A673 (cell line): ENCODE measurements around the gene CREB5. TPM values are rescaled to one million over a fixed set of nuclear protein-coding genes. Genes with fewer than 3 reads are reported as not detected.

Experiments used
- BruUV-seq: library from RNA; stranded (reverse); fragments of 400-500 nt; replicated peaks from 2 replicates; lab custom pipeline; 2021; lab: Mats Ljungman, UMichigan
- CTCF ChIA-PET: fragments of 300-600 bp; sonication (Branson Sonifier 250); formaldehyde crosslinking; loops from one replicate; lab custom pipeline; 2022; ENCODE audit warnings: antibody characterized with exemption; lab: Charles Lee
- POLR2A ChIA-PET: fragments of 300-600 bp; sonication (Branson Sonifier 250); formaldehyde crosslinking; loops from one replicate; lab custom pipeline; 2022; ENCODE audit warnings: antibody characterized with exemption; ENCODE audit not compliant: low non-redundant PET; lab: Charles Lee
- DNase-seq: peaks from one replicate; pipeline ENCODE4 v3.0.0-alpha.2; 2015; ENCODE audit warnings: low spot score
- H3K27ac ChIP-seq: fragments of 200-600 bp; sonication (generic); 2 replicates; pipeline ENCODE4 v1.5.1; 2016; ENCODE audit warnings: mixed run types, low read depth, mild to moderate bottlenecking, mixed read lengths, antibody characterized with exemption, low read length; ENCODE audit not compliant: poor library complexity, severe bottlenecking
- H3K27me3 ChIP-seq: fragments of 200-600 bp; sonication (generic); replicated peaks from 2 replicates; pipeline ENCODE4 v1.6.1; 2017; ENCODE audit warnings: mixed run types, low read depth, mild to moderate bottlenecking, mixed read lengths, antibody characterized with exemption, low read length; ENCODE audit not compliant: insufficient read depth, poor library complexity
- H3K36me3 ChIP-seq: fragments of 200-600 bp; sonication (generic); 2 replicates; pipeline ENCODE4 v1.6.1; 2016; ENCODE audit warnings: mixed run types, mild to moderate bottlenecking, mixed read lengths, antibody characterized with exemption, low read length; ENCODE audit not compliant: insufficient read depth, poor library complexity, severe bottlenecking
- H3K4me1 ChIP-seq: fragments of 200-600 bp; sonication (generic); 2 replicates; pipeline ENCODE4 v1.6.1; 2017; ENCODE audit warnings: mixed run types, mild to moderate bottlenecking, mixed read lengths, antibody characterized with exemption, low read length; ENCODE audit not compliant: insufficient read depth, poor library complexity, severe bottlenecking
- H3K4me3 ChIP-seq: fragments of 200-600 bp; sonication (generic); 2 replicates; pipeline ENCODE4 v1.5.1; 2016; ENCODE audit warnings: low read depth, mixed run types, mild to moderate bottlenecking, mixed read lengths, low read length; ENCODE audit not compliant: poor library complexity, severe bottlenecking
- H3K9me3 ChIP-seq: fragments of 200-600 bp; sonication (generic); 2 replicates; pipeline ENCODE4 v1.6.1; 2016; ENCODE audit warnings: mixed run types, low read depth, mild to moderate bottlenecking, mixed read lengths, antibody characterized with exemption, low read length; ENCODE audit not compliant: poor library complexity, severe bottlenecking
- EZH2 ChIP-seq: fragments of 200-600 bp; sonication (generic); IDR thresholded peaks from 2 replicates; pipeline ENCODE4 v1.6.1; 2017; ENCODE audit warnings: borderline replicate concordance, low read depth, mild to moderate bottlenecking, mixed read lengths, antibody characterized with exemption, low read length; ENCODE audit not compliant: poor library complexity, severe bottlenecking
- intact Hi-C: fragments of 100-400 bp; cut with micrococcal nuclease; formaldehyde crosslinking; loops from one replicate; pipeline ENCODE4 v1.10.0; 2022; ENCODE audit not compliant: unreplicated experiment
- total RNA-seq: library from RNA; stranded (reverse); gene quantifications from 2 replicates; pipeline ENCODE4 v1.2.3, GENCODE V29; 2021
- TF ChIP-seq, protein P1 (sequence below): fragments of 300-800, 200-600 bp; sonication (generic); conservative IDR thresholded peaks from 2 replicates; pipeline ENCODE4 v1.5.1; 2017; ENCODE audit warnings: low read depth, mild to moderate bottlenecking, antibody characterized with exemption, low read length, moderate library complexity, mixed read lengths

CREB5 gene
- total RNA-seq, 1 experiment from 2014 or later: 10.3 TPM

GRCh38 chr7:28687537-28687936 is 275.2 kb downstream of the CREB5 start:
- no peak for DNase-seq
- BruUV-seq: no TSS peak
- no peaks in the 10 kb centered on the region for H3K27me3 ChIP-seq
- TF ChIP-seq, protein P1, sequence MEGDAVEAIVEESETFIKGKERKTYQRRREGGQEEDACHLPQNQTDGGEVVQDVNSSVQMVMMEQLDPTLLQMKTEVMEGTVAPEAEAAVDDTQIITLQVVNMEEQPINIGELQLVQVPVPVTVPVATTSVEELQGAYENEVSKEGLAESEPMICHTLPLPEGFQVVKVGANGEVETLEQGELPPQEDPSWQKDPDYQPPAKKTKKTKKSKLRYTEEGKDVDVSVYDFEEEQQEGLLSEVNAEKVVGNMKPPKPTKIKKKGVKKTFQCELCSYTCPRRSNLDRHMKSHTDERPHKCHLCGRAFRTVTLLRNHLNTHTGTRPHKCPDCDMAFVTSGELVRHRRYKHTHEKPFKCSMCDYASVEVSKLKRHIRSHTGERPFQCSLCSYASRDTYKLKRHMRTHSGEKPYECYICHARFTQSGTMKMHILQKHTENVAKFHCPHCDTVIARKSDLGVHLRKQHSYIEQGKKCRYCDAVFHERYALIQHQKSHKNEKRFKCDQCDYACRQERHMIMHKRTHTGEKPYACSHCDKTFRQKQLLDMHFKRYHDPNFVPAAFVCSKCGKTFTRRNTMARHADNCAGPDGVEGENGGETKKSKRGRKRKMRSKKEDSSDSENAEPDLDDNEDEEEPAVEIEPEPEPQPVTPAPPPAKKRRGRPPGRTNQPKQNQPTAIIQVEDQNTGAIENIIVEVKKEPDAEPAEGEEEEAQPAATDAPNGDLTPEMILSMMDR: no peak
- no peak for TF ChIP-seq EZH2
- H3K9me3 ChIP-seq: no peaks in the 10 kb centered on the region
- ChIA-PET CTCF (no interaction called here), POLR2A (no interaction called here)
- H3K36me3 ChIP-seq: no peaks in the 10 kb centered on the region
- H3K27ac ChIP-seq: no peak overlapping the region
- intact Hi-C loops: no loop called here
- H3K4me1 ChIP-seq: peaks cover 22% of the 10 kb centered on the region
- H3K4me3 ChIP-seq: peak overlapping the region; percentile 61

DNA sequence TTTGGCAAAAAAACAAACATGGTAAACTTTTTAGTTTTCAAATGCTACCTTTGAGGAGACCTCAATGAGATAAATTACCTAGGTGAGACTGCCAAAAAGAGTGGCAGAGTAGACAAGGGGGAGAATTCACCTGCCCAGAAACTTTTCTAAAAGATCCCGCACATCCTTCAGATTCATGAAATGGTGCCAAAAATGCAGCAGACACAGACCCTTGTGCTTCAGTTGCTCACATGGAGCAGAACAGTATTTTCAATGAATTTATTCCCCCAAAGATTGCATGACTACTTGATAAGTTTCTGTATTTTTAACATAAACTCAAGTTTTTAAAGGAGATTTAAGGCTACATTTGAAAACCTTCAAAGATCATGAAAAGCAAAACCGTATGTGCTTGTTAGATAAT is 275.9 kb downstream of the CREB5 start:
- TF ChIP-seq, protein P1: no peak
- no peak for TF ChIP-seq EZH2
- no peaks in the 10 kb centered on the region for H3K9me3 ChIP-seq
- peaks cover 22% of the 10 kb centered on the region for H3K4me1 ChIP-seq
- no peaks in the 10 kb centered on the region for H3K27me3 ChIP-seq
- no peak overlapping the region for H3K27ac ChIP-seq
- no TSS peak for BruUV-seq
- DNase-seq: no peak
- CTCF ChIA-PET: no interaction called here
- intact Hi-C loops: no loop called here
- POLR2A ChIA-PET: no interaction called here
- H3K36me3 ChIP-seq: no peaks in the 10 kb centered on the region
- H3K4me3 ChIP-seq: no peak overlapping the region

- ChIA-PET CTCF (no interaction called here), POLR2A (no interaction called here)
- TF ChIP-seq EZH2: no peak
- TF ChIP-seq, protein P1: no peak
- Histone ChIP-seq H3K9me3 (no peaks in the 10 kb centered on the region), H3K27me3 (no peaks in the 10 kb centered on the region), H3K4me3 (no peak overlapping the region), H3K36me3 (no peaks in the 10 kb centered on the region), H3K27ac (no peak overlapping the region), H3K4me1 (peaks cover 22% of the 10 kb centered on the region)
- intact Hi-C loops: no loop called here
- DNase-seq: no peak
- BruUV-seq: no TSS peak
Observed at GRCh38 chr7:28688651-28689050, 276.3 kb downstream of the CREB5 start.
